Parathyroid adenoma (tissue), 2 donors: Measurements from ENCODE around the gene TRIM65.
"Not testable (repeated sequence)": the region's sequence is repeated elsewhere in the genome, so short reads cannot be mapped to it uniquely, and the experiment has no call there.

Source experiments
- H2AFZ ChIP-seq: fragments of 300-600 bp; sonication (generic); one replicate; pipeline ENCODE4 v1.7.0; 2017; ENCODE audit warnings: antibody characterized with exemption, mild to moderate bottlenecking
- H3K27ac ChIP-seq: fragments of 300-600 bp; sonication (generic); one replicate; pipeline ENCODE4 v1.7.0; 2017
- H3K27me3 ChIP-seq: fragments of 300-600 bp; sonication (generic); one replicate; pipeline ENCODE4 v1.7.0; 2017; ENCODE audit warnings: low read length; ENCODE audit not compliant: control insufficient read depth, insufficient read depth
- H3K36me3 ChIP-seq: fragments of 300-600 bp; sonication (generic); one replicate; pipeline ENCODE4 v1.7.0; 2017; ENCODE audit warnings: low read length; ENCODE audit not compliant: control insufficient read depth, insufficient read depth
- H3K4me1 ChIP-seq: fragments of 300-600 bp; sonication (generic); one replicate; pipeline ENCODE4 v1.7.0; 2017; ENCODE audit warnings: control low read depth
- H3K4me2 ChIP-seq: fragments of 300-600 bp; sonication (generic); one replicate; pipeline ENCODE4 v1.7.0; 2017; ENCODE audit warnings: low read length
- H3K4me3 ChIP-seq: fragments of 300-600 bp; sonication (generic); one replicate; pipeline ENCODE4 v1.7.0; 2017; ENCODE audit warnings: low read depth, low read length
- H3K79me2 ChIP-seq: fragments of 300-600 bp; sonication (generic); one replicate; pipeline ENCODE4 v1.7.0; 2017; ENCODE audit warnings: control low read depth
- H3K9ac ChIP-seq: fragments of 300-600 bp; sonication (generic); one replicate; pipeline ENCODE4 v1.7.0; 2017; ENCODE audit warnings: mild to moderate bottlenecking
- H3K9me3 ChIP-seq: fragments of 300-600 bp; sonication (generic); one replicate; pipeline ENCODE4 v1.7.0; 2017; ENCODE audit warnings: low read length; ENCODE audit not compliant: control insufficient read depth
- CTCF ChIP-seq: fragments of 300-600 bp; sonication (generic); IDR thresholded peaks from one replicate; pipeline ENCODE4 v1.7.0; 2017; ENCODE audit warnings: antibody characterized with exemption, mild to moderate bottlenecking
- donor health status: primary hyperparathyroidism.

The TRIM65 gene

GRCh38 chr17:75853433-75853832, 43.3 kb downstream of the TRIM65 start:
- Histone ChIP-seq H3K79me2 (peaks cover 3% of the 10 kb centered on the region), H3K9ac (no peak overlapping the region), H3K27ac (peak overlapping the region; percentile 25), H3K9me3 (no peaks in the 10 kb centered on the region), H3K36me3 (no peaks in the 10 kb centered on the region), H3K4me1 (peaks cover 3% of the 10 kb centered on the region), H3K27me3 (no peaks in the 10 kb centered on the region), H3K4me3 (no peak overlapping the region), H2AFZ (no peak overlapping the region), H3K4me2 (peak overlapping the region; percentile 26)
- no peak for TF ChIP-seq CTCF

GRCh38 chr17:75851693-75851991, 45.1 kb downstream of the TRIM65 start:
- H3K4me3 ChIP-seq, H3K27me3 ChIP-seq, H2AFZ ChIP-seq, H3K36me3 ChIP-seq, H3K4me1 ChIP-seq, H3K9me3 ChIP-seq, H3K4me2 ChIP-seq, H3K27ac ChIP-seq, H3K9ac ChIP-seq, H3K79me2 ChIP-seq: not testable (repeated sequence)

GRCh38 chr17:75850928-75851692, 45.6 kb downstream of the TRIM65 start:
- Histone ChIP-seq H3K9ac (no peak overlapping the region), H3K9me3 (no peaks in the 10 kb centered on the region), H3K36me3 (no peaks in the 10 kb centered on the region), H3K4me3 (no peak overlapping the region), H3K27me3 (no peaks in the 10 kb centered on the region), H3K4me2 (no peak overlapping the region), H2AFZ (no peak overlapping the region), H3K79me2 (peaks cover 3% of the 10 kb centered on the region), H3K27ac (no peak overlapping the region), H3K4me1 (peaks cover 3% of the 10 kb centered on the region)
- no peak for TF ChIP-seq CTCF

- Histone ChIP-seq H3K27ac (no peak overlapping the region), H3K36me3 (no peaks in the 10 kb centered on the region), H3K79me2 (peaks cover 3% of the 10 kb centered on the region)
Measured at GRCh38 chr17:75849724-75850123, 47.0 kb downstream of the TRIM65 start.

GRCh38 chr17:75849279-75849646, 47.5 kb downstream of the TRIM65 start:
- Histone ChIP-seq H3K9me3 (no peaks in the 10 kb centered on the region), H3K4me3 (no peak overlapping the region), H3K27me3 (no peaks in the 10 kb centered on the region), H3K4me1 (peaks cover 11% of the 10 kb centered on the region), H3K36me3 (no peaks in the 10 kb centered on the region), H3K27ac (peak overlapping the region; percentile 34), H2AFZ (no peak overlapping the region), H3K79me2 (peaks cover 3% of the 10 kb centered on the region), H3K9ac (no peak overlapping the region), H3K4me2 (no peak overlapping the region)
- TF ChIP-seq CTCF, result no peak

More at GRCh38 chr17:75849724-75850123, 47.0 kb downstream of the TRIM65 start:
- H3K27me3 ChIP-seq, result no peaks in the 10 kb centered on the region
- H3K4me2 ChIP-seq, result no peak overlapping the region
- peaks cover 11% of the 10 kb centered on the region for H3K4me1 ChIP-seq
- H2AFZ ChIP-seq, result no peak overlapping the region
- TF ChIP-seq CTCF, result no peak
- no peaks in the 10 kb centered on the region for H3K9me3 ChIP-seq
- H3K9ac ChIP-seq, result no peak overlapping the region
- H3K4me3 ChIP-seq, result no peak overlapping the region
